Stomach (tissue), 4 donors: ENCODE measurements around the gene SYCE1L.
"Not testable (repeated sequence)": the region's sequence is repeated elsewhere in the genome, so short reads cannot be mapped to it uniquely, and the experiment has no call there.

Experiments used
- CTCF ChIP-seq, 7 experiments: fragments of 450-650 bp in 4 of 7; fragments of 200-600 bp in 3 of 7; sonication (generic) in 3 of 7; IDR thresholded peaks; one replicate each; pipeline ENCODE4 v1.5.1; 2016 to 2019; ENCODE audit warnings: antibody characterized with exemption in 7 of 7, control low read depth in 2 of 7, mild to moderate bottlenecking in 1 of 7
- EP300 ChIP-seq: sonication (generic); formaldehyde crosslinking; IDR thresholded peaks from one replicate; pipeline ENCODE4 v1.6.1; 2017; ENCODE audit warnings: antibody characterized with exemption
- POLR2AphosphoS5 ChIP-seq, 3 donors: sonication (generic); formaldehyde crosslinking; IDR thresholded peaks; one replicate each; pipeline ENCODE4 v1.6.1; 2016; ENCODE audit warnings: antibody characterized with exemption in 3 of 3

- TF ChIP-seq CTCF (IDR thresholded peaks at IDR 0.05); POLR2AphosphoS5 (IDR thresholded peaks at IDR 0.05); EP300: not testable (repeated sequence)
Measured at GRCh38 chr16:77186298-77186697, 12.9 kb upstream of the SYCE1L start.
